ENCODE data around the gene ATP10B. TPM values are rescaled to one million over a fixed set of nuclear protein-coding genes. Genes with fewer than 3 reads are reported as not detected.

Gene ATP10B
- total RNA-seq, 1 donor from 2014 or later: under 0.01 TPM

GRCh38 chr5:160760008-160760407 is 92.0 kb downstream of the ATP10B start:
- no peaks in the 10 kb centered on the region for H3K36me3 ChIP-seq (ENCODE audit: control insufficient read depth in 3 of 3, insufficient read depth in 3 of 3, low read length in 3 of 3)
- H3K9me3 ChIP-seq (ENCODE audit: control insufficient read depth in 3 of 3, low read length in 3 of 3): no peaks in the 10 kb centered on the region
- no peak overlapping the region for H3K27ac ChIP-seq (ENCODE audit: low read depth, low read length)
- no peak overlapping the region for H3K9ac ChIP-seq (ENCODE audit: low read depth in 1 of 3, low read length in 3 of 3)
- H3K27me3 ChIP-seq (ENCODE audit: control insufficient read depth in 3 of 3, insufficient read depth in 3 of 3, low read length in 3 of 3): no peaks in the 10 kb centered on the region
- no peak overlapping the region for H3K4me3 ChIP-seq (ENCODE audit: low read length in 3 of 3)
- H3K4me1 ChIP-seq (ENCODE audit: control insufficient read depth in 3 of 3, insufficient read depth in 3 of 3, low read length in 3 of 3): no peaks in the 10 kb centered on the region

- no peaks in the 10 kb centered on the region for H3K27me3 ChIP-seq (ENCODE audit: control insufficient read depth in 3 of 3, insufficient read depth in 3 of 3, low read length in 3 of 3)
Observed at GRCh38 chr5:160757194-160757593, 94.8 kb downstream of the ATP10B start.

GRCh38 chr5:160750938-160751657 is 100.9 kb downstream of the ATP10B start:
- H3K9me3 ChIP-seq (ENCODE audit: control insufficient read depth in 3 of 3, low read length in 3 of 3): no peaks in the 10 kb centered on the region
- no peaks in the 10 kb centered on the region for H3K27me3 ChIP-seq (ENCODE audit: control insufficient read depth in 3 of 3, insufficient read depth in 3 of 3, low read length in 3 of 3)
- H3K4me1 ChIP-seq (ENCODE audit: control insufficient read depth in 3 of 3, insufficient read depth in 3 of 3, low read length in 3 of 3): no peaks in the 10 kb centered on the region
- H3K9ac ChIP-seq (ENCODE audit: low read depth in 1 of 3, low read length in 3 of 3): no peak overlapping the region
- no peaks in the 10 kb centered on the region for H3K36me3 ChIP-seq (ENCODE audit: control insufficient read depth in 3 of 3, insufficient read depth in 3 of 3, low read length in 3 of 3)
- H3K27ac ChIP-seq (ENCODE audit: low read depth, low read length): no peak overlapping the region
- H3K4me3 ChIP-seq (ENCODE audit: low read length in 3 of 3): no peak overlapping the region

More at GRCh38 chr5:160757194-160757593, 94.8 kb downstream of the ATP10B start:
- no peaks in the 10 kb centered on the region for H3K4me1 ChIP-seq (ENCODE audit: control insufficient read depth in 3 of 3, insufficient read depth in 3 of 3, low read length in 3 of 3)
- H3K4me3 ChIP-seq (ENCODE audit: low read length in 3 of 3): no peak overlapping the region
- no peak overlapping the region for H3K9ac ChIP-seq (ENCODE audit: low read depth in 1 of 3, low read length in 3 of 3)
- H3K9me3 ChIP-seq (ENCODE audit: control insufficient read depth in 3 of 3, low read length in 3 of 3): no peaks in the 10 kb centered on the region
- no peaks in the 10 kb centered on the region for H3K36me3 ChIP-seq (ENCODE audit: control insufficient read depth in 3 of 3, insufficient read depth in 3 of 3, low read length in 3 of 3)
- H3K27ac ChIP-seq (ENCODE audit: low read depth, low read length): no peak overlapping the region

GRCh38 chr5:160749682-160750081 is 102.3 kb downstream of the ATP10B start:
- Histone ChIP-seq H3K4me3 (ENCODE audit: low read length in 3 of 3) (no peak overlapping the region), H3K27me3 (ENCODE audit: control insufficient read depth in 3 of 3, insufficient read depth in 3 of 3, low read length in 3 of 3) (no peaks in the 10 kb centered on the region), H3K27ac (ENCODE audit: low read depth, low read length) (no peak overlapping the region), H3K36me3 (ENCODE audit: control insufficient read depth in 3 of 3, insufficient read depth in 3 of 3, low read length in 3 of 3) (no peaks in the 10 kb centered on the region), H3K4me1 (ENCODE audit: control insufficient read depth in 3 of 3, insufficient read depth in 3 of 3, low read length in 3 of 3) (no peaks in the 10 kb centered on the region), H3K9me3 (ENCODE audit: control insufficient read depth in 3 of 3, low read length in 3 of 3) (no peaks in the 10 kb centered on the region), H3K9ac (ENCODE audit: low read depth in 1 of 3, low read length in 3 of 3) (no peak overlapping the region)

GRCh38 chr5:160749026-160749425 is 103.0 kb downstream of the ATP10B start:
- Histone ChIP-seq H3K4me1 (ENCODE audit: control insufficient read depth in 3 of 3, insufficient read depth in 3 of 3, low read length in 3 of 3) (no peaks in the 10 kb centered on the region), H3K9me3 (ENCODE audit: control insufficient read depth in 3 of 3, low read length in 3 of 3) (no peaks in the 10 kb centered on the region), H3K27me3 (ENCODE audit: control insufficient read depth in 3 of 3, insufficient read depth in 3 of 3, low read length in 3 of 3) (no peaks in the 10 kb centered on the region), H3K4me3 (ENCODE audit: low read length in 3 of 3) (no peak overlapping the region), H3K27ac (ENCODE audit: low read depth, low read length) (no peak overlapping the region), H3K9ac (ENCODE audit: low read depth in 1 of 3, low read length in 3 of 3) (no peak overlapping the region), H3K36me3 (ENCODE audit: control insufficient read depth in 3 of 3, insufficient read depth in 3 of 3, low read length in 3 of 3) (no peaks in the 10 kb centered on the region)

GRCh38 chr5:160747987-160748386 is 104.0 kb downstream of the ATP10B start:
- Histone ChIP-seq H3K27ac (ENCODE audit: low read depth, low read length) (no peak overlapping the region), H3K36me3 (ENCODE audit: control insufficient read depth in 3 of 3, insufficient read depth in 3 of 3, low read length in 3 of 3) (no peaks in the 10 kb centered on the region), H3K9ac (ENCODE audit: low read depth in 1 of 3, low read length in 3 of 3) (no peak overlapping the region), H3K4me1 (ENCODE audit: control insufficient read depth in 3 of 3, insufficient read depth in 3 of 3, low read length in 3 of 3) (no peaks in the 10 kb centered on the region), H3K4me3 (ENCODE audit: low read length in 3 of 3) (no peak overlapping the region), H3K9me3 (ENCODE audit: control insufficient read depth in 3 of 3, low read length in 3 of 3) (no peaks in the 10 kb centered on the region), H3K27me3 (ENCODE audit: control insufficient read depth in 3 of 3, insufficient read depth in 3 of 3, low read length in 3 of 3) (no peaks in the 10 kb centered on the region)

- Histone ChIP-seq H3K4me1 (ENCODE audit: control insufficient read depth in 3 of 3, insufficient read depth in 3 of 3, low read length in 3 of 3) (no peaks in the 10 kb centered on the region), H3K9me3 (ENCODE audit: control insufficient read depth in 3 of 3, low read length in 3 of 3) (no peaks in the 10 kb centered on the region), H3K36me3 (ENCODE audit: control insufficient read depth in 3 of 3, insufficient read depth in 3 of 3, low read length in 3 of 3) (no peaks in the 10 kb centered on the region), H3K27ac (ENCODE audit: low read depth, low read length) (no peak overlapping the region), H3K27me3 (ENCODE audit: control insufficient read depth in 3 of 3, insufficient read depth in 3 of 3, low read length in 3 of 3) (no peaks in the 10 kb centered on the region), H3K4me3 (ENCODE audit: low read length in 3 of 3) (no peak overlapping the region), H3K9ac (ENCODE audit: low read depth in 1 of 3, low read length in 3 of 3) (no peak overlapping the region)
Observed at GRCh38 chr5:160747559-160747958, 104.5 kb downstream of the ATP10B start.

GRCh38 chr5:160744268-160745101 is 107.5 kb downstream of the ATP10B start:
- no peaks in the 10 kb centered on the region for H3K27me3 ChIP-seq (ENCODE audit: control insufficient read depth in 3 of 3, insufficient read depth in 3 of 3, low read length in 3 of 3)

GRCh38 chr5:160743027-160743426 is 109.0 kb downstream of the ATP10B start:
- H3K36me3 ChIP-seq (ENCODE audit: control insufficient read depth in 3 of 3, insufficient read depth in 3 of 3, low read length in 3 of 3): no peaks in the 10 kb centered on the region
- no peaks in the 10 kb centered on the region for H3K9me3 ChIP-seq (ENCODE audit: control insufficient read depth in 3 of 3, low read length in 3 of 3)
- no peak overlapping the region for H3K9ac ChIP-seq (ENCODE audit: low read depth in 1 of 3, low read length in 3 of 3)
- H3K4me3 ChIP-seq (ENCODE audit: low read length in 3 of 3): no peak overlapping the region
- H3K27me3 ChIP-seq (ENCODE audit: control insufficient read depth in 3 of 3, insufficient read depth in 3 of 3, low read length in 3 of 3): no peaks in the 10 kb centered on the region
- H3K4me1 ChIP-seq (ENCODE audit: control insufficient read depth in 3 of 3, insufficient read depth in 3 of 3, low read length in 3 of 3): no peaks in the 10 kb centered on the region
- no peak overlapping the region for H3K27ac ChIP-seq (ENCODE audit: low read depth, low read length)

More at GRCh38 chr5:160744268-160745101, 107.5 kb downstream of the ATP10B start:
- Histone ChIP-seq H3K4me1 (ENCODE audit: control insufficient read depth in 3 of 3, insufficient read depth in 3 of 3, low read length in 3 of 3) (no peaks in the 10 kb centered on the region), H3K9me3 (ENCODE audit: control insufficient read depth in 3 of 3, low read length in 3 of 3) (no peaks in the 10 kb centered on the region), H3K36me3 (ENCODE audit: control insufficient read depth in 3 of 3, insufficient read depth in 3 of 3, low read length in 3 of 3) (no peaks in the 10 kb centered on the region), H3K27ac (ENCODE audit: low read depth, low read length) (no peak overlapping the region), H3K9ac (ENCODE audit: low read depth in 1 of 3, low read length in 3 of 3) (no peak overlapping the region), H3K4me3 (ENCODE audit: low read length in 3 of 3) (no peak overlapping the region)

GRCh38 chr5:160742446-160742845 is 109.6 kb downstream of the ATP10B start:
- Histone ChIP-seq H3K36me3 (ENCODE audit: control insufficient read depth in 3 of 3, insufficient read depth in 3 of 3, low read length in 3 of 3) (no peaks in the 10 kb centered on the region), H3K27me3 (ENCODE audit: control insufficient read depth in 3 of 3, insufficient read depth in 3 of 3, low read length in 3 of 3) (no peaks in the 10 kb centered on the region), H3K9ac (ENCODE audit: low read depth in 1 of 3, low read length in 3 of 3) (no peak overlapping the region), H3K27ac (ENCODE audit: low read depth, low read length) (no peak overlapping the region), H3K4me1 (ENCODE audit: control insufficient read depth in 3 of 3, insufficient read depth in 3 of 3, low read length in 3 of 3) (no peaks in the 10 kb centered on the region), H3K9me3 (ENCODE audit: control insufficient read depth in 3 of 3, low read length in 3 of 3) (no peaks in the 10 kb centered on the region), H3K4me3 (ENCODE audit: low read length in 3 of 3) (no peak overlapping the region)
